AG09309 (cell line): ENCODE data around the gene USP10.
"Not testable (repeated sequence)": the region's sequence is repeated elsewhere in the genome, so short reads cannot be mapped to it uniquely, and the experiment has no call there.

Experiments used
- DNase-seq: peaks from one replicate; pipeline ENCODE4 v3.0.0-alpha.2; 2010; ENCODE audit warnings: low read depth
- H3K4me3 ChIP-seq: 2 replicates; pipeline ENCODE4 v1.5.1; 2011; ENCODE audit warnings: mild to moderate bottlenecking, low read depth, low read length, moderate library complexity; ENCODE audit not compliant: control insufficient read depth
- CTCF ChIP-seq: IDR thresholded peaks from 2 replicates; pipeline ENCODE4 v1.5.1; 2011; ENCODE audit warnings: mild to moderate bottlenecking, low read depth, low read length, inconsistent platforms; ENCODE audit not compliant: insufficient read depth, control insufficient read depth; ENCODE audit errors: missing control alignments

USP10 gene

GRCh38 chr16:84740596-84741116 lies 40.9 kb downstream of the USP10 start:
- no peak overlapping the region for H3K4me3 ChIP-seq
- TF ChIP-seq CTCF = no peak
- no peak for DNase-seq

- no peak overlapping the region for H3K4me3 ChIP-seq
- no peak for TF ChIP-seq CTCF
- DNase-seq = no peak
Observed at GRCh38 chr16:84741340-84741830, 41.6 kb downstream of the USP10 start.

GRCh38 chr16:84742641-84743092 lies 42.9 kb downstream of the USP10 start:
- H3K4me3 ChIP-seq = no peak overlapping the region
- no peak for TF ChIP-seq CTCF
- no peak for DNase-seq

- DNase-seq = no peak
- no peak for TF ChIP-seq CTCF
- H3K4me3 ChIP-seq = no peak overlapping the region
Observed at GRCh38 chr16:84746231-84746630, 46.4 kb downstream of the USP10 start.

- no peak overlapping the region for H3K4me3 ChIP-seq
- no peak for DNase-seq
- peak; percentile 28 for TF ChIP-seq CTCF
Observed at GRCh38 chr16:84746875-84747274, 47.1 kb downstream of the USP10 start.

GRCh38 chr16:84748247-84748646 lies 48.4 kb downstream of the USP10 start:
- not testable (repeated sequence) for DNase-seq, H3K4me3 ChIP-seq

GRCh38 chr16:84749072-84749471 lies 49.3 kb downstream of the USP10 start:
- DNase-seq = no peak
- TF ChIP-seq CTCF = no peak
- no peak overlapping the region for H3K4me3 ChIP-seq
